DMS53 (cell line): ENCODE measurements around the gene ARSB.
A peak's percentile ranks its signal among the peaks of the same experiment; 100 is the strongest.
"Not testable (repeated sequence)": the region's sequence is repeated elsewhere in the genome, so short reads cannot be mapped to it uniquely, and the experiment has no call there.

ENCODE experiments used
- DNase-seq: peaks from one replicate; lab custom pipeline; 2025; lab: John Stamatoyannopoulos, UW

Gene ARSB

DNA sequence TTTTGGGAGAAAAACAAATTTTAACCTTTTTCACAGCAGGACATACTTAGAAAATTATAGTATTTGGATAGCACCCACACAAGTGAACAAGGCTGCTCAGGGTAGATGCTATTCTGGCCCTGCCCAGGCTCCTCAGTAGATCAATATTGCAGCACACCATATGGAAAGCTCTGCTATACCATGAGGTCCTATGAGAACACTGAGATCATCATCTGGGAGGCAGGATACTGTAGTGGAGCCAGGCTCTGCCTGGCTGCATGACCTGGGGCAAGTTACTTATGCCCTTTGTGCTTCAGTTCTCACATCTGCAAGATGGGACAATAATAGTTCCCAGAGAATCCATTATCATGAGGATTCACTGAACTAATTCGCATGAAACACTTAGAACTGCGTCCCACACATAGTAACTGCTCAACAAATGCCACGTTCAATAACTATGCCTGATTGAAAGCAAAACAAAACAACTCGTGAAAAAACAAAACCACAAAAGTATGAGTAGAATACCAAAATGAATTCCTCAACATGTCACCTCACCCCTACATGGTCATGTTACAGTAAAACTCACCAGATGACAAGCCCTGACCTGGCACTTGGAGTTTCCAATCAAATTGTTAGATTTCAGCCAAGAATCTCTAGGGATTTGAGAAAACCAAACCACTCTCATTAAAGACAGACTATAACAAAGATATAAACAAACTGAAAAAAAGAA lies 31.9 kb downstream of the ARSB start:
- DNase-seq, result no peak

DNA sequence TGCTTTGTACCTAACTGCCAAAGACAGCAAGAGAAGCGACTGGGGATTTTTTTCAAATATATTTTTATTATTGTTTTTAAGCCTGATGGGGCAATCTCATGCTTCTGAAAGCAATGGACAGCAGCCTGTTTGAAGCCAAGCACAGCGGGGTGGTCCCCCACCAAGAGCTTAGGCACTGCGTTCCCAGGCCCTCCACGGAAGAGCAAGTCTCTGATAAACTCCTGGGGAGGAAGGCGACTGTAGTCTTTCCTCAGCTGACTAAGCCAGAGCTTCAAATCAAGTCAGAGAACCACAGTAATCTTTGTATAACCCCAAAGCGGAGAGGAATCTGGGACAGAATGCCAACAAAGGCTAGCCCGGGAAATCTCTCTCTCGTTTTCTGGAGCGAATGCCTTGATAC lies 54.4 kb downstream of the ARSB start:
- DNase-seq, result no peak

DNA sequence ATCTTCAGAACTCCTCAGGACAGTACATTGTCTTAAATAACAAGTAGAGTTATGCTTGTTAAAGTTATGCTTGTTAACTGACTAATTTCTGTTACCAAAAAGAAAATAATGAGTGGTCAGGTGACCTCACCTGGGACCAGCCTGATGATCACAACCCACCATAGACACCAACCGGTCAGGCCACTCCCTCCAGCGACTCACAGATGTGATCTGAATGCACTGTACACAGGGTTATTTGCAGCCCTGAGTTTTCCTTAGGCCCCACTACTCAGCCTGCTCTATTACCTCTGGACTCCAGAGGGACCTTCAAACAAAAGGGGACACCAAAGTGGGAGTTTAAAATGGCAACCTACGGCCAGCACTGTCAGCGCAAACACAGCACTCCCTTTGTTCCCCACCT lies 55.3 kb downstream of the ARSB start:
- no peak for DNase-seq

DNA sequence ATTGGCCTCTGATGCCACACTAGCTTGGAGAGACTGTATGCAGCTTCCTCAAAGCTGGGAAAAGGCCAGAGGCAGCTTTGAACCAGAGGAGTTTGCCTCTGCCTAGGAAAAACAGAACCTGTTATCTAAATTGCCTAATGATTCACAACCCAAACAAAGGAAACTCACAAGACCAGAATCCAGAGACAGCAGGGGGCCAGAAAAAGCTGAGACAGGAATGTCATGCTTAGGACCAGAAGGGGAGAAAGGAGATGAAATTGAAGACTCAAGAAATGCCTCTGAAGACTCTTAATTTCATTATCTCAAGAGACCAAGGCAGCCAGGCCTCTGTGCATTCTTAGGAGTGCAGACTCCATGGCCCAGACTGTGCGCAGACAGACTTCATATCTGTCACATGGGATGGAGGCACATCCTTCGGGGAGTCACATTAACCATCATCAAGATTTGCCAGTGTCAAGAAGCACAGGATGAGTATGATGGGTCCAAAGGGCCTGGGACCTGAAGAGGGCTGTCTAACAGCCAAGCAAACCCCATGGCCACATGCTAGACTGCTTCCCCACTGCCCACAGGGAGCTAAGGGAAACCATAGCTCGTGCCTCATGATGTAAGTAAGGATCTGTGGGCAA lies 57.3 kb downstream of the ARSB start:
- DNase-seq, result peak; percentile 11

DNA sequence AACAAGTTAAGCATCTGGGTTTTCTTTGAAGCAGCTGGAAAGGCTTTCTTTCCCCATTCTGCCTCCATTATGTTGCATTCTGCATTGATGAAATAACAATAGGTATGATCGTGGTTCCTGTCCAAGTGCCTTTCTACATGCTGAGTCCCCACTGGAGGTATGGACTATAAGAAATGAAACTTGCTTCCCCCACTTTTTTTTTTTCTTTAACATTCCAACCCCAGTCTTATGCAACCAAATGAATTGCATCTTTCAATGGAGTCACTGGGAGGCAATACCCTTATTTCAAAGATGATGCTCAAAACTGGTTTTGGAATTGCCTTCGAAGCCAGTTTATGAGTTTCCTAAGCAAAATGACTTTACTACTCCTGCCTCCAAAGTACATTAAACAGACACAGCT lies 58.9 kb downstream of the ARSB start:
- no peak for DNase-seq

DNA sequence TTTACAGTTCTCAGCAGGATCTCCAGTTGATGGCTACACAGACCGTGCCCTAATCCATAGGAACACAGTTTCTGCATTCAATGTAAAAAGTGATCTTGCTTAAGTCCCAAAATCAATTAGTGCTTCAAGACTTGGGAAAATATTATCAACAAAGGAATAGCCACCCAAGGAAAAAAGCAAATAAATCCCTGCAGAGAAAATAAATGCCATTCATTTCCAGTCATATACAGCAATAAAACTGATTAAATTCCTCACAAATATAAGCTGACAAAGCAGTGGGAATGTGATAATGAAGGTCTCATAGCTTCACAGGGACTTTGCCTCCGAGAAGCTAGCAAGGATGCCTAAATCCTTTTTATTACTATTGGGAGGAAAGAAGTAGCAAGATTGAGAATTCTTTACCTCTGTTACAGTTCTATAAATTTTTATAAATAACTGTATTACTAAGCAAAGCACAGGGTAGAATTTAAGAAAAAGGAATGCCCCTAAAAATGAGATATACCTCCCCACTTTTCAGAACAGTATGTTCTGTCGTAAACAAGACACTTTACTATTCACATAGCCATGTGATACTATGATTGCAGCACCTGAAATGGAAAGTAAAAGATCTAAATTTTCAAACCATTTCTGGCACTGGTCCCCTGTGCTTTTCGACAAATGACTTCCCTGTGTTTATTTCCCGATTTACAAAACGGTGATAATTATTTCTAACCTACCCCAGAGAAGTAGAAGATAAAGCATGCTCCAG lies 59.8 kb downstream of the ARSB start:
- DNase-seq, result no peak

DNA sequence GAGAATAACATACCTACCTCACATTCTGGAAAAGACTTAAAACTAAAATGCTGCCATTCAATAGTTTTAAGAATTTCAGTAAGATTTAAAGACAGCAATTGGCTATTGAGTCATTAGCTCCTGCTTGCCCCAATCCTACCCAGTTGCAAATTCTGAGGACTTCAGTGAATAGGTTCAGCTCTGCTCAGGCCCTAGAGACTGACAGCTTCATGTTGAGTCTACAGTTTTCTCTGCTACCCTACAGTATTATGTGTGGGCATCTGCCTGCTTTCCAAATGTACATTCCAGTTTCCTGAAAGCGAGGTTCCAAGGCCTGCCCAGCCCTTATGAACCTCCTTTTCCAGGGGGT lies 61.5 kb downstream of the ARSB start:
- no peak for DNase-seq

DNA sequence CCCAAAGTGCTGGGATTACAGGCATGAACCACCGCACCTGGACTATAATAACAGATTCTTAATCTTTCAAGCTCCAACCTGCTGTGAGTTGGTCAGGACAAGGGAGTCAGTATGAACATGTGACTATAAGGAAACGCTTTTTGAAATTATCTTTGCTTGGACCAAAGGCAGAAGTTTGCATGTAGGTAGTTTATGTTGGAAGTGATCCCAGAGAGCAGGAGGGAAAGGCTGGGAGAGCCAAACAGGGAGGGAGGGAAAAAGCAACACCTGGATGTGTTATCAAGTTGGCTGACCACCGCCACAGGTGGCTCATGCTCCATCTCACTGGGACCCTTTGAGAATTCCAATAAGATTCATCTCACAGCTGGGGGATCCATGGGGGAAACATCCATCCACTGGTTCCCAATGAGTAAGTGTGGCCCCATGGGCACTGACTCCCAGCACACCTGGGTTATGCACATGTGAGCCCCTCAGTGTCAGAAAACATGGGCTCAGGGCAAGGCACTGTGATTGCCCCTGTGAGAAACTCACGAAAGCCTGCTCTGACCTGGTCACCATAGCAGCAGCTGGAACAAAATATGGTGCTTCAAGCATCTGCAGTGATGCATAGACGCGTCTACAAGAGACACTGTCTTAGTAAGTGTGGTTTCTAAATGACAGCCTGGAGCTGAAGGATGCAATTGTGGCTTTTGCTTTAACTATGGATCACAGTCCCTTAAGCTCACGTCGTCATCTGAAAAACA lies 62.1 kb downstream of the ARSB start:
- DNase-seq, result no peak

DNA sequence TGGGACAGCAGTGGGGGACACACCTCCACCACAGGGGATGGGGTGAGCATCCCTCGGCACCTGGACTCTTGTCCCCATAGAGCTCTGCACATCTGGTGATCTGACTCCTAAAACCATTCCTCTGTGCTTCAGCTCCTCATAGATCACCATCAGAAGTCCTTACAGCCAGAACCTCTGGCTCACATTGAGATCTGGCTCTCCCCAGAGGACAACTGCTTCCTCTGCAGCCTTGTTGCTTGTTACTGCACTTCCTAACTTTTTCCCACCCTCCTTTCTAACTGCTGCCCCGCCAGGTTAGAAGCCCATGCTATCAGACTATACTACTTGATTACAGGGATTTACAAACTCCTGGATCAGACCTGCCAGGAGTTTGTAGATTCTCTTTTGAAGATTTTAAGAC lies 64.5 kb downstream of the ARSB start:
- peak; percentile 40 for DNase-seq

DNA sequence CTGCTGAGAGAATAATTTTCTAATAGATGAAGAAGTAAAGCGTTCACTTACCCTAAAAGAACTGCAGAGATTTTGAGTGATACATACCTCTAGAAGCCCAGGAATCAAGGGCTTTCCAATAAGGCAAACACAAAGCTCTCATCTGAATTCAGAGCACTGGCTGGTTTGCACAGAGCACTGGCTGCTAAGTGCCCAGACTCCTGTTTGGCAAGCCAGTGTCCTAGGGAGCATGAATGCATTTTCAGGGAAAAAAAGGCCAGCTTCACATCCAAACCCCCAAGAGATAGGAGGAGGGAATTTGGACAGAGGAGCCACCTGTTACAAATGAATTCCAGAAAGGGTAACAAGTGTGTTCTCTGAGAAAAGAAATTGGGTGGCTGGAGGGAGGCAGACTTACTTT lies 65.3 kb downstream of the ARSB start:
- DNase-seq, result no peak

DNA sequence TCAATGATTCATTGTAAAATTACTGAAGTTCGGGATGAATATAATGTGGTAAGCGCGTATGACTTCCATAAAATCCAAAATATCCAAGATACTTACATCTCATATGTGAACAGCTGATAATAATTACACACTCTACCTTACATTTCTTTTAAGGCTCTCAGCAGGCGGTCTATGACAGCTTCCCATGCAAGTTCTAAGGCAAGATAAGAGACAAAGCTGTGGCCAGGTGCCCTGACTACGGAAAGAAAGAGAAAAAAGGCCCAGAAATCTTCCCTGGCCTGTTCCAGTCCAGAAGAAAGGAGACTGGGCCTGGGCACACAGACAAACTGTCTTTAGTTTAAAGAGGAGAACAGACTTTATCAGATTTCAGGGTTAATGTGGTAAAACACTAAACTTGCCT lies 69.1 kb downstream of the ARSB start:
- DNase-seq, result no peak

DNA sequence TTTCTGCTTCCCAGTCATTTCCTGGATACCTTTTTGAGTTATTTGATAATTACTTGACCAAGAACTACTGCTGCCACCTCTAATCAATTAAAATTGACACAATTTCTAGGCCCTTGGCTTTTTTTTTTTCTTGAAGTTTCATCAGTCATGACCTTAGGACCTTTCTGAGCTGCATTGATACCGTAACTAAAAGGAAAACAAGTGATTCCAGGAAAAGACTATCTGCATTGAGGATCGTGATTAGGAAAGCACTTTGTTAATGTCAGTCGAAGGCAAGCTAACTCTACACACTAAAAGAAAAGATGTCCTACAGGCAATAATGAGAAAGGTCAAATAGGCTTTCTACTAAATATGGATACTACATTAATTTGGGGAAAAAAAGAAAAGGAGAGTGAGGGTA lies 69.9 kb downstream of the ARSB start:
- no peak for DNase-seq

DNA sequence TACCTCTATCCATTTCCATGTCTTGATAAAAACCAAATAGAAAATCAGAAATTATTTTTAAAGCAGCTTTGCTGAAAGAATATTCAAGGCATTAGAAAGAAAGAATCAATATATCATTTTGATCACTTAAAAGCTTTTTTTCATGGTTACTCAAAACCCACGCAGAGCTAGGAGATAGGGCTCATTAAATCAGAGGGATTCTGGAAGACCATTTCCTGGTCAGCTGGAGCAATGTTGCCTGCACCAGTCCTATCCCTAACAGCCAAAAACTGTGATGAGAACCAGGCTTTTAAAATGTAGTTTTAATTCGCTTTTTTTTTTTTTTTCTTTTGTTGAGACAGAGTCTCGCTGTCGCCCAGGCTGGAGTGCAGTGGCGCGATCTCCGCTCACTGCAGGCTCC lies 72.3 kb downstream of the ARSB start:
- peak; percentile 52 for DNase-seq

DNA sequence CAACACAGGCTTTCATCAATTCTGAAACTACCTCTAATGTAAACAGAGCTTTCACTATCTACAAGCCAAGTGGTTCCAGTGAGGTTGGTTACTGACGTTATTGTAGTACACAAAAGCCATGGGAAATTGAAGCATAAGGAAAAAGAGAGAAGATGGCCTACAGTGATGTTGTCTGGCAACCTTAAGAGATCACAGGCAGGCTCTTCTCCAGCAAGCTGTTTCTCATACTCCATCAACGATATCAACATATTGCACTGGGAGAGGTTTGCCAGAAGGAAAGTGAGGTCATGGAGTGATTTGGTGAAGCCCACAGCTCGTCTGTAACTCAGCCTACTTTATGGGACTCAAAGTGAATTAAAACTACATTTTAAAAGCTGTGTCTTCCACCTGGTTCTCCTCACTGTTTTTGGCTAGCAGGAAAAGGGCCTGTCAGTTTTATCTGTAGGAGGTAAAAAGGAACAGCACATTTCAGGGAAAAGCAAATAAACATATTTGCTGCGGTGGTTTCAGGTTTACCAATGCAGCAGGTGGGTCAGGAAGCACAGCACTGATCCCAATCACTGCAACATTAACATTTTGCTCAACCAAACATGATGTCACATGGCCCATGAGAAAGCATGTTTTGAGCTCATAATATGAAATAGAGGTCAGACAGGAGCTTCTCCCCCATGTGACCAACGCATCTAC lies 72.9 kb downstream of the ARSB start:
- DNase-seq, result peak; percentile 86

DNA sequence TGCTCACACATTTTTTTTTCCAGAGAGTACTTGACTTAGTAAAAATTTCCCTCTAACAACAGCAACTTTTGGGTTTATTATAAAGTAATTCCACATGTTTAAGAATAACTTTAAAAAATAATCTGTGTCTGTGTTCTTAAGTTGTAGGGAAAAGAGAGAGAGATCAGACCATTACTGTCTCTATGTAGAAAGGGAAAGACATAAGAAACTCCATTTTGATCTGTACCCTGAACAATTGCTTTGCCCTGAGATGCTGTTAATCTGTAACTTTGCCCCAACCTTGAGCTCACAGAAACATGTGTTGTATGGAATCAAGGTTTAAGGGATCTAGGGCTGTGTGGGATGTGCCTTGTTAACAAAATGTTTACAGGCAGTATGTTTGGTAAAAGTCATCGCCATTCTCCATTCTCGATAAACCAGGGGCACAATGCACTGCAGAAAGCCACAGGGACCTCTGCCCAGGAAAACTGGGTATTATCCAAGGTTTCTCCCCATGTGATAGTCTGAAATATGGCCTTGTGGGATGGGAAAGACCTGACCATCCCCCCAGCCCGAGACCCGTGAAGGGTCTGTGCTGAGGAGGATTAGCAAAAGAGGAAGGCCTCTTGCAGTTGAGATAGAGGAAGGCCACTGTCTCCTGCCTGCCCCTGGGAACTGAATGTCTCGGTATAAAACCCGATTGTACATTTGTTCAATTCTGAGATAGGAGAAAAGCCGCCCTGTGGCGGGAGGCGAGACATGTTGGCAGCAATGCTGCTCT lies 75.7 kb downstream of the ARSB start:
- DNase-seq, result not testable (repeated sequence)

DNA sequence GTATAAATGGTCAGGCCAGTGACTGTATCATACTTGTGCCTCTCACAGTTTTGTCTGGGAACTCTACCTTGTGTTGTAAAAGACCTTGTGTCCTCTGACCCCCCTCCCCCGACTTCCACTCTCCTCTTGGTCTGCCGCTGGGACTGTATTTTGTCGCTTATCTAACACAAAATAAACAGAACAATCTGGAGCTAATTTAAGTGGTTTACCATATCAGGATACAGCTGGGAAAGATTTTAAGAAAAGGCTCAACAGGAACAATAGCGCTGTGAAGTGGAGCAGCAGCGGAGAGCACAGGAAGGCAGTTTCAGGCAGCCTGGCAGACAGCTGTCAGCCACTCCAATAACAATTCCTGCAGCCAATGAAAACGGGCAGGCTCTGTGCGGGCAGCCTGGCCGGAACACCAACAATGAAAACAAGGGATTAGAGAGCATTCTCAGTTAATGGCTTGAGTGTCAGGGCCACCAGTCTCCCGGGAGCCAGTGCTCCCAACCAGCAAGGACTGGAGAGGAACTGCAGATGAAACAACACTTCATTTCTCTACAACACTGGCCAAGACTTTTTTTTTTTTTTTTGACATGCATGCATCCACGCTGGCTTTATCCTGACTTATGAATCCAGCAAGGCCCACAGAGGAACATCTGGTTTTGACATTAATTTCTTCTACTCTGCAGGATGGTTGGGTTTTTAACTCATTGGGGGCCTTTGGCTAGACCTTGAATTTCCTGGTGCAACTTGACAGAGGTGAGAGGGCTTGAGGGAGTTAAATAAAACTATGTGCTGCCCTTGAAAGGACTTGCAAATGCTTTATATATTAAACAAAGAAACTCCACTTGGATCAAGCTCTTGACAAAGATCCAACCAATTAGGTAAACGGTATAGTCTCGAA lies 76.7 kb downstream of the ARSB start:
- DNase-seq, result peak; percentile 96

DNA sequence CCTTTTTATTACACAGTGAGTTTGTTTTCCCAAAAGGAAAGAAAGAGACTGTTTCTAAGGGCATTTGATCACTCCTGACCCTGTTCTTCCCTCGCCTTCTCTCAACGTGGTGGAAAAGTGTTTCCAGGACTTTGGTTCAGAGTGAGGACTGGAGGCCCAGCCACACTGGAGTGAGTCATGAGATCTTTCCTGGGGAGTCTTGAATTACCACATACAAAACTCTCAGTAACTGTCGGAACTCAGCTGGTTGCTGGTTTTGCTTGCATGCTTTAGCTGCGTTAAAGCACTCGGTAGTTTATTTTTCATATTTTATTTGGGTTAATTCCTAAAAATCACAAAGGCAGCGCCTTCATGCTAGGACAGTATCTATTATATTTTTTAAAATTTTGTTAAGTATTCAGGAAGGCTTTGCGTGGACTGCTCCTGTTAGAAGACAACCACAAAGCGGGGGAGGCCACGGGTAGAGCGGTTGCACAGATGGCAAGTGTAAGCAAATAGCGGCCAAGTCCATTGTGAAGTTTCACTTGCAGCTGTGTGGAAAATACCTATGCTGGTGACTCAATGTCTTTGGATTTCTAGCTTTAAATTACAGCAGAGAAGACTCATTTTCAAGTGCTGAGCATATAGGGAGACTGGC lies 77.7 kb downstream of the ARSB start:
- peak; percentile 70 for DNase-seq

DNA sequence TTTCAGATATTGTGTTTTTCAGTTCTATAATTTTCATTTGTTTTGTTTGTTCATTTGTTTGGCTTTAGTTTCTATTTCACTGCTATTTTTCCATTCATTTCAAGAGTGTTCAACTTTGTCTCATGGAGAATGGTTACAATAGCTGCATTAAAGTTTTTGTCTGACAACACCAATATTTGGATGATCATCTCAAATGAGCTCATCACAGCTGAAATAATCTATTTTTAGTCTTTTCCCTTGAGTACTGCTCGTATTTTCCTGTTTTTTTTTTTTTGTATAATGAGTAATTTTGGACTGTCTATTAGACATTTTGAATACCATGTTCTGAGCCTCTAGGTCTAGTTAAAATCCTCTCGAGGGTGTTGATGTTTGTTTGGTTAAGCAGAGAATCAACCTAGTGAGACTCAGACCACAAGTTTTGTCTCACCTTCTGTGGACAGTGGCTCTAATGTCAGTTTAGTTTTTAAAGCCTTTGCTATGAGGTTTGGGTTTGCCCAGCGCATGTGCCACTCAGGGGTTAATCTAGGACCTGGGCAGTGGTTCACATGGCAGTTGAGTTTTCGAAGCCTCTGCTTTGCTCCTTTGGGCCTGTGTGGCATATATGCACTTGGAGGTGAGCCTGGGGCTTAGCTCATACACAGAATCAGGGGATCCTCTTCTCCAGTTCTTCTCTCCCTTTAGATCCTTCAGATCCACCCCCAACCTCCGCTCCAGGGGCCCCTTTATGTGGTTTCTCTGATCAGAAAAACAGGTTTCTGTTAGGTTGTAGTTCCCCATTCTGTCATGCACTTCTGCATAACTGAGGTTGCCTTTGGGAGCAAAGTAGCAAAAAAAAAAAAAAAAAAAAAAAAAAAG lies 79.8 kb downstream of the ARSB start:
- no peak for DNase-seq

DNA sequence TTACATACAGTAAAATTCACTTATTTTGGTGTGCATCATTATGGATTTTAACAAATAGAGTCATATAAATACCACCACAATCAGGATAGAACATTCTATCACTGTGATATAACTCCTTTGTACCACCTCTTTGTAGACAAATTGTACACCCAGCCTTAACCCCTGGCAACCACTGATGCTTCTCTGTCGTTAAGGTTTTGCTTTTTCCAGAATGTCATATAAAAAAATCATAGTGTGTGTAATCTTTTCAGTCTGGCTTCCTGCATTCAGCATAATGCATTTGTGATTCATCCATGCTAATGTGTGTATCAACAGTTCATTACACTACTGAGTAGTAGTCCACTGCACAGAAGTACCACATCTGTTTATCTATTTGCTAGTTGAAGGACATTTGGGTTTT lies 81.2 kb downstream of the ARSB start:
- no peak for DNase-seq
